ENCODE results near the gene SRMS.

DNA sequence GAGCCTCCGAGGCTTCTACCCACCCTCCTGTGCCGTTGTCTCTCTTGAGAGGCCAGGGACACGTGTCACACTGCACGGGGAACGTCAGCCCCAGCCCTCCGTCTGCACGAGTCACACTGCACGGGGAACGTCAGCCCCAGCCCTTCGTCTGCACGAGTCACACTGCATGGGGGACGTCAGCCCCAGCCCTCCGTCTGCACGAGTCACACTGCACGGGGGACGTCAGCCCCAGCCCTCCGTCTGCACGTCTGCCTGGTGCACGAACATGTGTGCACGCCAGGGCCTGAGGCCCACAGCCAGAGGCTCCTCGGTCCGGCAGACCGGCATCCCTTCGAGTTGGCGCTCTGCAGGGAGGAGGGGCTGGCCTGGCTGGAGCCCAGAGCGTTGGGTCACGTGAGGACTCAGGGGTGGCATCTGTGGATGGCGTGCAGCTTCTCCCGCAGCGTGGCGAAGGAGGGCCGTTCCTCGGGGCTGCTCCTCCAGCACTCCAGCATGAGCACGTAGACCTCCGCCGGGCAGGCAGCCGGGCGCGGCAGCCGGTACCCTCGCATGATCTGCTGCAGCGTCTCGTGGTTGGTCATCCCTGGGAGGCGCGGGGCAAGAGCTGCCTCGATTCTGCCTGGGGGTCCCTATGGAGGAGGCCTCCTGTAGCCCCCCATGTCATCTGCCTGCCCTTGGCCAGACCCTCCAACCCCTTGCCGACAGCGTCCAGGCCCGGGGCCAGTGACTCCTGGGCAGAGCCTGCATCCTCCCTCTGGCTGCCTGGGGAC lies 6.9 kb downstream of the SRMS start:
- TF ChIP-seq POLR2AphosphoS5 (IDR thresholded peaks at IDR 0.05) = no peak
- TF ChIP-seq, protein P1, sequence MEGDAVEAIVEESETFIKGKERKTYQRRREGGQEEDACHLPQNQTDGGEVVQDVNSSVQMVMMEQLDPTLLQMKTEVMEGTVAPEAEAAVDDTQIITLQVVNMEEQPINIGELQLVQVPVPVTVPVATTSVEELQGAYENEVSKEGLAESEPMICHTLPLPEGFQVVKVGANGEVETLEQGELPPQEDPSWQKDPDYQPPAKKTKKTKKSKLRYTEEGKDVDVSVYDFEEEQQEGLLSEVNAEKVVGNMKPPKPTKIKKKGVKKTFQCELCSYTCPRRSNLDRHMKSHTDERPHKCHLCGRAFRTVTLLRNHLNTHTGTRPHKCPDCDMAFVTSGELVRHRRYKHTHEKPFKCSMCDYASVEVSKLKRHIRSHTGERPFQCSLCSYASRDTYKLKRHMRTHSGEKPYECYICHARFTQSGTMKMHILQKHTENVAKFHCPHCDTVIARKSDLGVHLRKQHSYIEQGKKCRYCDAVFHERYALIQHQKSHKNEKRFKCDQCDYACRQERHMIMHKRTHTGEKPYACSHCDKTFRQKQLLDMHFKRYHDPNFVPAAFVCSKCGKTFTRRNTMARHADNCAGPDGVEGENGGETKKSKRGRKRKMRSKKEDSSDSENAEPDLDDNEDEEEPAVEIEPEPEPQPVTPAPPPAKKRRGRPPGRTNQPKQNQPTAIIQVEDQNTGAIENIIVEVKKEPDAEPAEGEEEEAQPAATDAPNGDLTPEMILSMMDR (IDR thresholded peaks at IDR 0.05) = no peak
- TF ChIP-seq EP300 (IDR thresholded peaks at IDR 0.05) = no peak
- TF ChIP-seq POLR2A (IDR thresholded peaks at IDR 0.05) = no peak

All from gastroesophageal sphincter (tissue), 3 donors.